Measurements from ENCODE around the gene MSN.
"Not testable (repeated sequence)": the region's sequence is repeated elsewhere in the genome, so short reads cannot be mapped to it uniquely, and the experiment has no call there.

Gene MSN

DNA sequence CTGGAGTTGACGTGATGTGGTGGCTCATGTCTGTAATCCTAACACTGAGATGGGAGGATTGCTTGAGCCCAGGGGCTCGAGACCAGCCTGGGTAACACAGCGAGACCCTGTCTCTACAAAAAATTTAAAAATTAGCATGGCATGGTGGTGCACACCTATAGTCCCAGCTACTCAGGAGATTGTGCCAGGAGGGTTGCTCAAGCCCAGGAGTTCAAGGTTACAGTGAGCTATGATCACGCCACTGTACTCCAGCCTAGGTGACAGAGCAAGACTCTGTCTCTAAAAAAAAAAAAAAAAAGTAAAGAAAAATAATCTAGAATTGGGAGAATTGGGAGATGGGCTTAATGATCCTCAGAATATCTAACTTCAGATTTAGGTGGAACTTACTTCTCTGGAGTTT lies 51.1 kb downstream of the MSN start:
- DNase-seq (ENCODE audit: low read depth, low spot score) = no peak

GRCh38 chrX:65720381-65720964 lies 53.0 kb downstream of the MSN start:
- DNase-seq (ENCODE audit: low read depth, low spot score) = no peak

DNA sequence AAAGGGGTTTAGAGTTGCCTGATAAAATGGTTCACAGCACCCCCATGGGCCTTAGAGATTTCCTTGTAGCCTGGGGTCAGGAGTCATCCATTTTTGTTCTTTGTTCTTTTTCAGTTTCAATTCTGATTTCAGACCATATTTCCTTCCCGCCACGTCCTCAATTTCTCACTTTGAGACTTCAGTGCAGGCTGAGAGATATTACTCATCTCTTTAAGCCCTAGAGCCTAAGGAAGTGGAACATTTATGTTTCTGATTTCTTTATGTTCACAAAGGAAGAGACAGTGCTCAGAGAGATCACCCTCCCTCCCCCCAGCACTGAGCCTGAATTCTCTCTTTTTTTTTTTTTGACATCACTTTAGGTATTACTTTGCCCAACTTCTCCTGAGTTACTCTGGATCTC lies 56.3 kb downstream of the MSN start:
- DNase-seq (ENCODE audit: low read depth, low spot score) = no peak

- no peak for DNase-seq (ENCODE audit: low read depth, low spot score)
These were observed 59.3 kb downstream of the MSN start for GRCh38 chrX:65726715-65727114.

DNA sequence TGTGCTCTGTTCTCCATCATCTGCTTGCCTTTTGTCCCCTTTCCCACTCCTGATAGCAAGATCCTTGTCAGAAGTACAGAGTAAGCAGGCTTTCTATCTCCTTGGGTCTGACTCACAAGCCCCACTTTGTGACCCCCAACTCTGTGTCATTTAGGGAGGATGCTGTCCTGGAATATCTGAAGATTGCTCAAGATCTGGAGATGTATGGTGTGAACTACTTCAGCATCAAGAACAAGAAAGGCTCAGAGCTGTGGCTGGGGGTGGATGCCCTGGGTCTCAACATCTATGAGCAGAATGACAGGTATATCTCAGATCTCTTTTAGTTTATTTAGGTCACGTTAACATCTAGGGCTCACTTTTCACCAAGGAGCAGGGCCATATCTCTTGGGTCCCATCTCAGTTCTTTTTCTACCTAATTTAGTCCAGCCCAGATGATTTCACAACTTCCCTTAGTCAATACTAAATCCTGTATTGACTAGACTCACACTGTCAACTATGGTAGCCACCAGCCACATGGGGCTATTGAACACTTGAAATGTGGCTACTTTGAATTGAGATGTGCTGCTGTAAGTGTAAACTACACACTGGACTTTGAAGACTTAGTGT lies 64.3 kb downstream of the MSN start:
- DNase-seq (ENCODE audit: low read depth, low spot score) = no peak

DNA sequence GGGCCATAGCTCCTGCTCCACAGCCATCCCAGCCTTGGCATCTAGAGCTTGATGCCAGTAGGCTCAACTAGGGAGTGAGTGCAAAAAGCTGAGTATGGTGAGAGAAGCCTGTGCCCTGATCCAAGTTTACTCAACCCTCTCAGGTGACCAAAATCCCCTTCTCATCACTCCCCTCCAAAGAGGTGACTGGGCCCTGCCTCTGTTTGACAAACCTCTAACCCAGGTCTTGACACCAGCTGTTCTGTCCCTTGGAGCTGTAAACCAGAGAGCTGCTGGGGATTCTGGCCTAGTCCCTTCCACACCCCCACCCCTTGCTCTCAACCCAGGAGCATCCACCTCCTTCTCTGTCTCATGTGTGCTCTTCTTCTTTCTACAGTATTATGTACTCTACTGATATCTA lies 73.5 kb downstream of the MSN start:
- DNase-seq (ENCODE audit: low read depth, low spot score) = no peak

- DNase-seq (ENCODE audit: low read depth, low spot score) = no peak
These were observed 74.4 kb downstream of the MSN start for GRCh38 chrX:65741823-65742222.

- no peak for DNase-seq (ENCODE audit: low read depth, low spot score)
These were observed 77.5 kb downstream of the MSN start for GRCh38 chrX:65744965-65745364.

DNA sequence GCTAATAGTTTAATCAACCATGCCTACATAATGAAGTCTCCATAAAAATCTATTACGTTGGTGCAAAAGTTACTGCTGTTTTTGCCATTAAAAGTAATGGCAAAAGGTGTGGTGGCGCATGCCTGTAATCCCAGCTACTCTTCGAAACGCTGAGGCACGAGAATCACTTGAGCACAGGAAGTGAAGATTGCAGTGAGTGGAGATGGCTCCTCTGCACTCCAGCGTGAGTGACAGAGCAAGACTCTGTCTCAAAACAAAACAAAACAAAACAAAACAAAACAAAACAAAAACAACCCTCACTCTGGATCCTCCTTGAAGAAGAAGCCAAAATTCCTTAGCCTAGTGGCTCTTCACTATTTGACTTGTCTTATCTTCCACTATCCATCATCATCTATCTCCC lies 78.0 kb downstream of the MSN start:
- DNase-seq (ENCODE audit: low read depth, low spot score) = no peak

DNA sequence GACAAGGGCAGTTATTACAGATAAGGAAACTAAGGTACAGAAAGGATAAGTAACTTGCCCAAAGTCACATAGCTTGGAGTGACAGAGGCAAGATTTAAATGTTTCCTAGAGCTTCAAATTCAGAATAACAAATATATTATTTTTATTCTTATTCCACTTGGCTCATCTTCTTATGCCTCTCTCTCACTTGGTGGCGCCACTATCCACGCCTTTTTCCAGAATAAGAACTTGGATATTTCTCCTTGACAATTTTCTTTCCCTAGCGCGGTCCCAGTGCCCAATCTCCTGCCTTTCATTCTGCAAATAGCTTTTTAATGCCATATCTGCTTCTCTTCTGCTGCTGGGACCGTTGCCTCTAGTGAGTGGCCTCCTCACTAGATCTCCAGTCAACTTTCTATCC lies 78.5 kb downstream of the MSN start:
- DNase-seq (ENCODE audit: low read depth, low spot score) = no peak

DNA sequence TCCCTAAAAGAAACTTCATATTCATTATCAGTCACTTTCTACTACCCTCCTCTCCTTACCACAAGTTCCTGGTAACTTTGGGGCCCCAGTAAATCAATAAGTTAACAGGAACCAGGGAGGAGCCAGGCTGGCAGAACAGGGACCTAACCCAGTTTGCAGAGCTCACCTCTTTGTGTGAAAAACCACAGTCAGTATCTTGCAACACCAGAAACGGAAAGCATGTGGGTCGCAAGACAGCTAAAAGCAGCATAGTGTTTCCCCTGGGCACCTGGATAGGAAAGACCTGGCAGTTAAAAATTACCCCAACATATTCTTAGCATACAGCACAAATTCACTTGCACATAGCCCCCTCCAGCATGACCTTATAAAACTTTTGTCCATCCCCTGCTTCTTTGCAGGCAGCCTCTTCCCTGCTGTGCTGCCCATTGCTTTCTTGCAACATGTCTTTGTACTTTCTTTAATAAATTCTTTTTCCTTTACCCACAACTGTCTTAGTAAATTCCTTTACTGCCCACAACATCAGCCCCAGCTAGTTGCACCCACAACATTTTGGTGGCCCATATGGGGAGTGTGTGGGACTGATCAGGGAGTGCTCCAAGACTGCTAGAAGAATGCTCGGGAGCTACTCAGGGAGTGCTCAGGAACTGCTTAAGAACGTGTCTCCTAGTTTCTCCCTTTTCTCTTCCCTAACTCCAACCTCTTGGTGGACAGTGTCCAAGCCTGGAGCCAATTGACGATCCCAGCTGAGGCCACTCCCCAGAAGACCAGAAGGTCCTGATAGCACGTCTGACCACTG lies 83.4 kb downstream of the MSN start:
- no peak for DNase-seq (ENCODE audit: low read depth, low spot score)

DNA sequence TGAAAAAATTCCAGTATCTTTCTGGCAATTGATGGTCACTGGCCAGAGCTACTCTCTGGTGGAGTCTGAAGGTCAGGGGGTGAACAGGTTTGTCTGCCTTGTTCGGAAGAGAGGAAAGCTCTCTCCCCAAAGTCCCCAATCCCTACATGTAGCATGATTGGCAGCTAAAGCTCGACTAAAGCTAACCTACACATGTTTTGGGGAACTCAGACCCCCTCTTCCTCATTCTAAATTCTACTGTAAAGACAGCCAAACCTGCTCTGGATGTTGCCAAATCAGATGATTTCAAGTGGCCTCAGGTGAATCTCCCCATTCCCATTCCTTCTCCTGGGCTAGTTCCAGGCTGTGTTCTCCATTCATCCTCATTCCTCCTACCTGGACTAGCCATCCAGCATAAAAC lies 84.1 kb downstream of the MSN start:
- no peak for DNase-seq (ENCODE audit: low read depth, low spot score)

DNA sequence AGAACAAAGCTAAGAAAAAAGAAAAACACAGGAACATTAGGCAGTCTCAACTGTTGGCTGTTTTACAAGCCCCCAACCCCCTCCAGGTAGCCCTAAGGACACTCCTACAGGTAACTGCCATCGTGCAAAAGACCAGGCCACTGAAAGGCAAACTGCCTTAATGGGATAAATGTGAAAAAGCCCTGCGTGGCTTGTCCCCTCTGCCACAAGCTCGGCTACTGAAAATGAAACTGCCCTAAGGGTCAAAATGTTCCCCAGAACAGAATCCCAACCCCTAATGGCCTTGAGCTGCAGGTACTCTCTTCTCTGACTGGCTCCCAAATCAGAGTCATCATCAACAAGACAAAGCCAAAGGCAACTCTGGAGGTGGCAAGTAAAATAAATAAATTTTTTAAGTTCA lies 84.8 kb downstream of the MSN start:
- DNase-seq (ENCODE audit: low read depth, low spot score) = no peak

DNA sequence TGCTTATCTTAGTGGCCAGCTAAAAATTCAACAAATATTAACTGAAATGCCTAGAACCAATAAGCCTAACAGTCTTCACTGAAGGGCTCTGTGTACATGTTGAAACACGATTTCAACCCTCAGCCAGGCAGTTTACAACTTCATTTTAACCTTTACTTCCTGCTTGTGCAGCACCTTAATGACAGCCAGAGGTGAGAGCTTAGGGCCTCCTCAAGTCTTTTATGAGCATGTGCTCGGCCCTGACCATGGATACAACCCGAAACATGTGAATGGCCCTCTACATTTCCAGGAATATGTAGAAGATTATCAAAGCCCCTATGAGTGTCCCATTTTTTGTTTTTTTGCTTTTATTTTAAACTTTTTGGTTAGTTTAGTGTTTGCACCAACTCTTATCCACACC lies 88.3 kb downstream of the MSN start:
- no peak for DNase-seq (ENCODE audit: low read depth, low spot score)

- no peak for DNase-seq (ENCODE audit: low read depth, low spot score)
These were observed 90.5 kb downstream of the MSN start for GRCh38 chrX:65757943-65758342.

DNA sequence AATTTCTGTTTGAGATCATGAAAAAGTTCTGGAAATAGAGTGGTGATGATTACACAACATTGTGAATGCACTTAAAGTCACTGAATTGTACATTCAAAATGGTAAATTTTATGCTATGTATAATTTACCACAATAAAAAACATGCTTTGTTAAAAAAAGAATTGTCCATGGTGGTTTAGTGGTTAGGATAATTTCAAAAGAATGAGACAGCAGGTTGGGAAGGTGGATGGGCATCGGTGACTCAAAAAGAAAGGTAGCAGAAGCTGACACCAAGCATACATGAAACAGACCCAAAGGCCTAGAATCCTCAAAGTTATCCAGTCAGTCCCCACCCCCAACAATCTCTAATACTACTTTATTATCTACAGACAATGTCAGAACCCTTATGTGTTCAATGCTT lies 91.1 kb downstream of the MSN start:
- no peak for DNase-seq (ENCODE audit: low read depth, low spot score)

DNA sequence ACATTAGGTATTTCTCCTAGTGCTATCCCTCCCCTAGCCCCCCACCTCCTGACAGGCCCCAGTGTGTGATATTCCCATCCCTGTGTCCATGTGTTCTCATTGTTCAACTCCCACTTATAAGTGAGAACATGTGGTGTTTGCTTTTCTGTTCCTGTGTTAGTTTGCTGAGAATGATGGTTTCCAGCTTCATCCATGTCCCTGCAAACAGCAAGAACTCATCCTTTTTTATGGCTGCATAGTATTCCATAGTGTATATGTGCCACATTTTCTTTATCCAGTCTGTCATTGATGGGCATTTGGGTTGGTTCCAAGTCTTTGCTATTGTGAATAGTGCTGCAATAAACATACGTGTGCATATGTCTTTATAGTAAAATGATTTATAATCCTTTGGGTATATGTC lies 92.1 kb downstream of the MSN start:
- not testable (repeated sequence) for DNase-seq (ENCODE audit: low read depth, low spot score)

DNA sequence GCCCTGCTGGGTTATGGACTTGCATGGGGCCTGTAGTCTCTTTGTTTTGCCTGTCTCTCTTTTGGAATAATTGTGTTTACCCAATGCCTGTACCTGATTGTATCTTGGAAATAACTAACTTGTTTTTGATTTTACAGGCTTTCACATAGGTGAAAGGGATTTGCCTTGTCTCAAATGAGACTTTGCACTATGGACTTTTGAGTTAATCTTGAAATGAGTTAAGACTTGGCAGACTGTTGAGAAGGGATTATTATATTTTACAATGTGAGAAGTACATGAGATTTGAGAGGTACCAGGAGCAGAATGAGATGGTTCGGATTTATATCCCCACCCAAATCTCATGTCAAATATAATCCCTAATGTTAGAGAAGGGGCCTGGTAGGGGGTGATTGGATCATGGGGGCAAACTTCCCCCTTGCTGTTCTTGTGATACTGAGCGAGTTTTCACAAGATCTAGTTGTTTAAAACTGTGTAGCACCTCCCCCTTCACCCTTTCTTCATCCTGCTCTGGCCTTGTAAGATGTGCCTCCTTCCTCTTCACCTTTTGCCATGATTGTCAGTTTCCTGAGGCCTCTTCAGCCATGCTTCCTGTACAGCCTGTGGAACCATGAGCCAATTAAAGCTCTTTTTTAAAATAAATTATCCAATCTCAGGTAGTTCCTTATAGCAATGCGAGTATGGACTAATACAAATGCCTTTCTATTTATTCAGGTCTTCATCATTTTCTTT lies 102.3 kb downstream of the MSN start:
- DNase-seq (ENCODE audit: low read depth, low spot score) = no peak

- DNase-seq (ENCODE audit: low read depth, low spot score) = no peak
These were observed 105.4 kb downstream of the MSN start for GRCh38 chrX:65772842-65773241.

GRCh38 chrX:65781845-65782244 lies 114.4 kb downstream of the MSN start:
- DNase-seq (ENCODE audit: low read depth, low spot score) = no peak

DNA sequence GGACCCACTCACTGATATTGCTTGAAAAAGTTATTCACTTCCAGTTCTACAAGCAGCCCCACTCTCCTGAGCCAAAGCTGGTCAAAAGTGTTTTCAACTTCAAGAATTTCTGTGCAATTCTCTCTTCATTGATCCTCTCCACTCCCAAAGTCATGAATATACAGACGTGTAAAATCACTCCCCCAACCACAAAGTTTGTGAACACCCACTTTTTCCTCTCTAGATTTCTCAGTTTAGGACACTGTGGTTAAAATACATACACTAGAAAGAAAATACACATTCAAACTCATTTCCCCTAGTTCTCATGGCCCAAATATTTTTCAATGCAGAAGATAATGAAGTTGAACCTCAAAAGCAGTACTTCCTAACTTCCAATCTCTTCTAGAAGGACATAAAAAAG lies 116.3 kb downstream of the MSN start:
- DNase-seq (ENCODE audit: low read depth, low spot score) = no peak

Measured in iPS DF 19.7 (cell line).